K562 (cell line): ENCODE data around the gene NXPH4. TPM values are rescaled to one million over a fixed set of nuclear protein-coding genes. Genes with fewer than 3 reads are reported as not detected.

Source experiments
- ATAC-seq: fragments of 200-7000 bp; cut with Tn5 transposase; 3 replicates; pipeline ENCODE4 v1.9.1; 2020; ENCODE audit warnings: moderate library complexity
- BruUV-seq: library from RNA; stranded (reverse); fragments of 400-500 nt; replicated peaks from 2 replicates; lab custom pipeline; 2021; lab: Mats Ljungman, UMichigan
- CTCF ChIA-PET: fragments of 300-600 bp; formaldehyde crosslinking; extraction: SDS; loops from one replicate; lab custom pipeline; 2021; ENCODE audit warnings: low intra/inter-chr PET ratio; lab: Yijun Ruan, JAX
- POLR2A ChIA-PET: fragments of 300-600, 350-650 bp; sonication (Branson Sonifier 250); formaldehyde crosslinking; extraction: SDS; loops from one replicate; lab custom pipeline; 2021; ENCODE audit warnings: antibody characterized with exemption, inconsistent platforms; lab: Yijun Ruan, JAX
- DNase-seq, 4 experiments: peaks; one replicate each; pipeline versions ENCODE4 v3.0.0 to v3.0.0-alpha.2; 2011 to 2018; ENCODE audit warnings: low spot score in 3 of 4, mixed read lengths in 3 of 4; ENCODE audit errors: extremely low read depth in 1 of 4
- FAIRE-seq: peaks from 2 replicates; lab custom pipeline; 2011; peaks lifted over from hg19 to GRCh38; lab: Jason Lieb, UNC
- H2AFZ ChIP-seq: 2 replicates; pipeline ENCODE4 v1.6.0; 2011; ENCODE audit warnings: low read depth, low read length, control low read depth, inconsistent platforms
- H3K27ac ChIP-seq: fragments of 200-600 bp; 3 replicates; pipeline ENCODE4 v1.8.0; 2011; ENCODE audit warnings: low read depth, mild to moderate bottlenecking, control low read depth, inconsistent platforms, low read length, moderate library complexity, mixed read lengths; ENCODE audit errors: extremely low read depth
- H3K27me3 ChIP-seq, 2 experiments: fragments of 300-600 bp in 1 of 2; 2 replicates in 1 of 2; 3 replicates in 1 of 2; pipeline versions ENCODE4 v1.6.0 to v1.8.0; 2011; ENCODE audit warnings: inconsistent platforms in 2 of 2, low read length in 2 of 2, mild to moderate bottlenecking in 1 of 2, mixed read lengths in 1 of 2, moderate library complexity in 1 of 2; ENCODE audit not compliant: control insufficient read depth in 2 of 2, insufficient read depth in 2 of 2
- H3K36me3 ChIP-seq: fragments of 300-600 bp; 3 replicates; pipeline ENCODE4 v1.8.0; 2011; ENCODE audit warnings: mild to moderate bottlenecking, low read length, inconsistent platforms; ENCODE audit not compliant: control insufficient read depth, insufficient read depth
- H3K4me1 ChIP-seq, 2 experiments: fragments of 200-600 bp in 1 of 2; replicated peaks in 1 of 2; 2 replicates in 1 of 2; 3 replicates in 1 of 2; pipeline versions ENCODE4 v1.5.1 to v1.8.0; 2011; ENCODE audit warnings: inconsistent platforms in 2 of 2, low read length in 2 of 2, mild to moderate bottlenecking in 1 of 2, mixed read lengths in 1 of 2, moderate library complexity in 1 of 2; ENCODE audit not compliant: control insufficient read depth in 2 of 2, insufficient read depth in 2 of 2
- H3K4me2 ChIP-seq: 2 replicates; pipeline ENCODE4 v1.6.1; 2011; ENCODE audit warnings: low read length, control low read depth, inconsistent platforms, mixed read lengths; ENCODE audit not compliant: insufficient read depth
- H3K4me3 ChIP-seq: fragments of 200-600 bp; sonication (generic), shearing (Covaris generic); 2 replicates; pipeline ENCODE4 v1.5.1; 2016; ENCODE audit warnings: control low read depth, inconsistent platforms
- H3K79me2 ChIP-seq: fragments of 200-600 bp; 3 replicates; pipeline ENCODE4 v1.8.0; 2011; ENCODE audit warnings: low read length, inconsistent platforms; ENCODE audit not compliant: control insufficient read depth, insufficient read depth
- H3K9ac ChIP-seq, 2 experiments: 2 replicates each; pipeline versions ENCODE4 v1.6.0 to v1.6.1; 2011; ENCODE audit warnings: low read depth in 2 of 2, low read length in 2 of 2, control low read depth in 1 of 2, inconsistent platforms in 1 of 2, mild to moderate bottlenecking in 1 of 2, mixed read lengths in 1 of 2; ENCODE audit not compliant: insufficient read depth in 1 of 2
- H3K9me1 ChIP-seq: one replicate; pipeline ENCODE4 v1.6.0; 2011; ENCODE audit warnings: inconsistent platforms, mild to moderate bottlenecking, low read length, moderate library complexity; ENCODE audit not compliant: control insufficient read depth, insufficient read depth
- H3K9me3 ChIP-seq: replicated peaks from 2 replicates; pipeline ENCODE4 v1.5.1; 2011; ENCODE audit warnings: low read depth, low read length, inconsistent platforms; ENCODE audit not compliant: control insufficient read depth, insufficient read depth
- H4K20me1 ChIP-seq: replicated peaks from 2 replicates; pipeline ENCODE4 v1.6.1; 2011; ENCODE audit warnings: low read length, inconsistent platforms, mixed read lengths; ENCODE audit not compliant: control insufficient read depth, insufficient read depth
- CGGBP1 ChIP-seq: fragments of 250-450 bp; sonication (Bioruptor Pico); IDR thresholded peaks from 2 replicates; pipeline ENCODE4 v1.9.0; 2021; ENCODE audit warnings: mild to moderate bottlenecking
- ID3 ChIP-seq, 2 experiments: fragments of 250-450 bp in 1 of 2; fragments of 450-650 bp in 1 of 2; sonication (Bioruptor Pico) in 1 of 2; IDR thresholded peaks; 2 replicates each; pipeline versions ENCODE4 v1.6.1 to v1.8.0; 2016 to 2021; ENCODE audit warnings: mild to moderate bottlenecking in 2 of 2, moderate library complexity in 2 of 2, missing compliant biosample characterization in 1 of 2, missing genetic modification characterization in 1 of 2
- RBBP5 ChIP-seq: fragments of 200-600 bp; sonication (generic); IDR thresholded peaks from 2 replicates; pipeline ENCODE4 v1.6.1; 2012; ENCODE audit warnings: borderline replicate concordance, mild to moderate bottlenecking, low read length, control low read depth, inconsistent platforms; ENCODE audit not compliant: insufficient read depth, poor library complexity, severe bottlenecking
- SRF ChIP-seq, 2 experiments: fragments of 250-450, 450-650 bp in 1 of 2; sonication (Bioruptor Pico) in 1 of 2; sonication (generic) in 1 of 2; formaldehyde crosslinking; IDR thresholded peaks; 2 replicates each; pipeline versions ENCODE4 v1.5.0 to v1.5.1; 2020 to 2022; ENCODE audit warnings: mild to moderate bottlenecking in 1 of 2, missing genetic modification reagents in 1 of 2
- TGIF2 ChIP-seq: sonication (generic); formaldehyde crosslinking; IDR thresholded peaks from 2 replicates; pipeline ENCODE4 v1.8.1; 2022; ENCODE audit warnings: mild to moderate bottlenecking, missing genetic modification reagents, moderate library complexity
- TRIM28 ChIP-seq: fragments of 450-650 bp; IDR thresholded peaks from 2 replicates; pipeline ENCODE4 v1.6.1; 2017
- ZFX ChIP-seq: sonication (generic); formaldehyde crosslinking; IDR thresholded peaks from 2 replicates; pipeline ENCODE4 v1.8.0; 2022; ENCODE audit warnings: mild to moderate bottlenecking, missing genetic modification reagents, moderate library complexity
- ZNF408 ChIP-seq: fragments of 250-450 bp; sonication (Bioruptor Pico); IDR thresholded peaks from 2 replicates; pipeline ENCODE4 v1.4.0; 2020; ENCODE audit warnings: low read depth, mild to moderate bottlenecking, moderate library complexity
- WGBS: fragments of 100-300 bp; shearing (Covaris generic); methylation state at CpG from one replicate; pipeline ENCODE4 v1.1.6; 2016; ENCODE audit warnings: low coverage, mixed read lengths; ENCODE audit not compliant: insufficient coverage; ENCODE audit errors: missing lambda C conversion rate; 5-methylcytosine and 5-hydroxymethylcytosine counted together
- in situ Hi-C: fragments of 300-500 bp; cut with MboI; formaldehyde crosslinking; loops from 4 replicates; pipeline ENCODE4 v1.15.0; 2018; ENCODE audit warnings: inconsistent platforms, mixed read lengths
- intact Hi-C: fragments of 100-400 bp; cut with micrococcal nuclease; formaldehyde crosslinking; loops from 2 replicates; pipeline ENCODE4 v1.14.2; 2022
- polyA plus RNA-seq, 8 experiments: library from polyadenylated mRNA; depleted of rRNA in 4 of 8; stranded (reverse) in 5 of 8; unstranded in 3 of 8; fragments of >200 nt; fragmentation: Nextera tagmentation in 2 of 8; fragmentation: Illumina TruSeq in 1 of 8; extraction: Ambion mirVana in 2 of 8; extraction: Trizol in 1 of 8; gene quantifications; 2 replicates each; pipeline versions ENCODE4 v1.2.1 to v1.2.3, GENCODE V29; 2011 to 2014; ENCODE audit warnings: inconsistent platforms in 1 of 8, missing spikeins in 1 of 8
- total RNA-seq, 7 experiments: library from RNA; depleted of rRNA in 6 of 7; stranded (reverse); fragments of >200 nt in 6 of 7; fragmentation: Illumina TruSeq in 2 of 7; extraction: Trizol in 2 of 7; gene quantifications; 2 replicates each; pipeline versions ENCODE4 v1.2.1 to v1.2.3, GENCODE V29; 2011 to 2021; ENCODE audit warnings: low replicate concordance in 1 of 7

NXPH4 gene
- total and polyA plus RNA-seq, 9 of the 15 experiments (the other 6 are each of a cell fraction or from before 2014, with no cell fraction given): 0.49 to 2.7 (median 1.1) TPM; not detected in 4

- Histone ChIP-seq H3K9me1 (peaks cover 2% of the 10 kb centered on the region), H3K9ac (no peak overlapping the region), H3K4me2 (no peak overlapping the region), H3K27me3 (peaks cover 31 to 85% of the 10 kb centered on the region in 2 experiments; a peak in 4 of 5 replicates), H2AFZ (no peak overlapping the region), H3K27ac (no peak overlapping the region), H3K4me1 (peaks cover 0 to 50% of the 10 kb centered on the region in 2 experiments; a peak in 2 of 5 replicates), H3K79me2 (no peaks in the 10 kb centered on the region), H3K4me3 (no peak overlapping the region), H3K9me3 (no peaks in the 10 kb centered on the region), H3K36me3 (no peaks in the 10 kb centered on the region), H4K20me1 (peaks cover 13% of the 10 kb centered on the region)
- DNase-seq (no peak), ATAC-seq (no peak), FAIRE-seq (no peak)
- TF ChIP-seq ID3 (CRISPR knock-in tag; IDR thresholded peaks at IDR 0.05) (no peak), ID3 (tag; IDR thresholded peaks at IDR 0.05) (no peak), ZNF408 (no peak), CGGBP1 (CRISPR knock-in tag) (no peak), TGIF2 (CRISPR knock-in tag) (no peak), RBBP5 (no peak), SRF (CRISPR knock-in tag; IDR thresholded peaks at IDR 0.05) (no peak), TRIM28 (no peak), ZFX (CRISPR knock-in tag) (no peak)
- no TSS peak for BruUV-seq
- in situ Hi-C loops (loop anchor here (5.0 kb wide), 1 partner anchor 34 kb away; no protein-coding TSS in a partner anchor), intact Hi-C loops (no loop called here)
- WGBS: 20% methylated on average over 28 of the region's 29 CpGs
- ChIA-PET CTCF (interaction anchor here (1.1 kb wide), 1 partner anchor 31 kb away, joined by 5 read pairs; no protein-coding TSS in a partner anchor), POLR2A (interaction anchor here (0.8 to 1.6 kb wide), 3 partner anchors 11 to 23 kb away, joined by 3 to 6 read pairs (median 3); no protein-coding TSS in a partner anchor)
Observed at GRCh38 chr12:57207731-57208630, 8.6 kb upstream of the NXPH4 start.
